HG03558 (cell line): ENCODE data around the gene CLCN2.

Experiments used
- ATAC-seq: cut with Tn5 transposase; IDR thresholded peaks from one replicate; pipeline ENCODE4 v1.9.1; 2021; ENCODE audit warnings: moderate number of reproducible peaks; ENCODE audit not compliant: unreplicated experiment; ENCODE audit errors: extremely low read depth

Gene CLCN2

DNA sequence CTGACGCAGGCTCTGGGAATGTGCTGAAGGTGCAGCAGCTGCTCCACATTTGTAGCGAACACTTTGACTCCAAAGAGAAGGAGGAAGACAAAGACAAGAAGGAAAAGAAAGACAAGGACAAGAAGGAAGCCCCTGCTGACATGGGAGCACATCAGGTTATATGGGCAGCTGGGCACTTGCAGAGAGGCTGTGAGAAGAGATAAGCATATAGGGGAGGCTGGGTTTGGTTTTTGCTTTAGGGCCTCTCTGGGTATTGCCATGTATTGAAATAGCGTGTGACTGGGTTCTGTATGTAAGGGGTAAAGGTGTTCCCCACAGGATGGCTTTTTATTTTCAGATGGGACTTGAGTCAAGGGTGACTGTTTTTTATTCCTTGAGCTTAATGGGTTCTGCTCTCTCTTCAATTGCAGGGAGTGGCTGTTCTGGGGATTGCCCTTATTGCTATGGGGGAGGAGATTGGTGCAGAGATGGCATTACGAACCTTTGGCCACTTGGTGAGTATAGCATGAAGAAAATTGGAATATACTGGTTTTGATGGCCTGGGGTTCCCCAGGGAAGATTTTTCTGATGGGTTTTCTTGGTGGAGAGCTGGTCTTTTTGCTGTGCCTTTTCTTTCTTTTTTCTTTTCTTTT lies 54.9 kb downstream of the CLCN2 start:
- no peak for ATAC-seq

GRCh38 chr3:184305577-184305976 lies 55.8 kb downstream of the CLCN2 start:
- no peak for ATAC-seq

DNA sequence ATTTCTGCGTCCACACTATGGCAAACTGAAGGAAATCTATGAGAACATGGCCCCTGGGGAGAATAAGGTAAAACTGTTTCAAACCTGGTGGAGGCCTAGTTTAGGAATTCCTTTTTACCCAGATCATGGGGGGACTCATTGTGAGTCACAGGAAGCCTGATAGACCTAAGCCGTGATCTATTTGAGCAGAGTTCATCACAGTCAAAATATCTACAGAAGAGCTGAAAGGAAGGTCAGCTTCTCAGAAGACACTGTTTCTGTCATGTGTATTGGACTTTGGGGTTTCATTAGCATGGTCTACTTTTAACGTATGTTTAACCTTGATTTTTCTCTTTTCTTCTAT lies 61.1 kb downstream of the CLCN2 start:
- ATAC-seq: no peak

DNA sequence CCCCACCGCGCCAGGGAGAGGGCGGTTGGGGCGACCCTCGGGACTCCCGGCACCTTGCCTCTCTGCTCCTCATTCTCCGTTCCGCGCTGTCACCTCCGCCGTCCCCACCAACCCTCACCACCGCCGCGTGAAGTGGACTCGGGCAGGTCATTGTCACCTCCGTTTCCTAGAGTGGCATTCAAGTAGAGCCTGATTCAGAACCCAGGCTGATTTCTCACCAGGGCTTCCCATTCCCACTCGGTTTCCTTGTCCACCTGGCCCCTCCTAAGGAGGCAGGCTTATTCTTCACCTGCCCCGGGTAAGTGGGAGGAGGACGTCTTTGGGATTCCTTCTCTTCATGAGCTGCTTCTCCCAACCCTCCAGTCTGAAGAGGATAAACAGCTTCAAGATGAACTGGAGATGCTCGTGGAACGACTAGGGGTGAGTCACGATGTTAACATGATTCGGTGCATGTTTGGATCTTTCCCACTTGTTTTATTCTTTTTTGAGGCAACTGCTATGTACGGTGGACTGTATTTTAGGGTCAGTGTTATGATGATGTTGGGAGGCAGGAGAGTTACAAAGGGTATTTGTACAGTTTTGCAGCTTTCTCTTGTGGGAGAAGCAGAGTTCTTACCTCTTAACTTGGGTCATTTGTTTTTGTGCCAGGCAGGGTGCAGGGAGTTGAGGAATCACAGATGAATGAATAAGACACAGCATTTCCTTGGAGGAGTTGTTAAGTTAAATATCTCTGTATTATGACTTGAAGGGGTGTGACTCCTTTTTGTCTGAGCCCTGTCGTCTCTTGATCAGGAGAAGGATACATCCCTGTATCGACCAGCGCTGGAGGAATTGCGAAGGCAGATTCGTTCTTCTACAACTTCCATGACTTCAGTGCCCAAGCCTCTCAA lies 61.7 kb downstream of the CLCN2 start:
- ATAC-seq: no peak

- peak; percentile 81 for ATAC-seq
Measured at GRCh38 chr3:184298759-184299487, 62.5 kb downstream of the CLCN2 start, which contains the start of gene PSMD2. TSS of gene PSMD2 (plus strand) at chr3:184299241. CDS start at chr3:184299267, 26 bp downstream.

DNA sequence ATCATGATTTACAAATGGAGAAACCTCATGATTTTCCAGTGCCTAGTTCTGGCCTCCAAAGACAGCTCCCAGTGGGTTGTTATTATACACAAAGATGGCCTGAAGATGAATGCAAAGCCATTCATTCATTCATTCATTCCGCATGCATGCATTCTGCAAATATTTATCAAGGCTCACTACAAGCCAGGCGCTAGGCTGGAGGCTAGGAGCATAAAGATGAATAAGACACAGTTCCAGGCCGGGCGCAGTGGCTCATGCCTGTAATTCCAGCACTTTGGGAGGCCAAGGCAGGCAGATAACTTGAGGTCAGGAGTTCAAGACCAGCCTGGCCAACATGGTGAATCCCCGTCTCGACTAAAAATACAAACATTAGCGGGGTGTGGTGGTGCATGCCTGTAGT lies 64.8 kb downstream of the CLCN2 start:
- ATAC-seq: no peak
